Measurements from ENCODE around the gene KHK.

- TF ChIP-seq CTCF (IDR thresholded peaks at IDR 0.05) (no peak), POLR2A (IDR thresholded peaks at IDR 0.05) (no peak), POLR2AphosphoS5 (IDR thresholded peaks at IDR 0.05; ENCODE audit: insufficient read depth in 1 of 2, low read depth in 1 of 2) (no peak)
Observed at GRCh38 chr2:27117995-27118524, 31.5 kb downstream of the KHK start.
